Left ventricle myocardium inferior (tissue), 1 donor: ENCODE data around the gene PCDHB11. TPM values are rescaled to one million over a fixed set of nuclear protein-coding genes. Genes with fewer than 3 reads are reported as not detected.

Experiments
- DNase-seq: peaks from one replicate; pipeline ENCODE4 v3.0.0-alpha.2; 2020
- H3K27ac ChIP-seq: fragments of 200-600 bp; replicated peaks from 2 replicates; pipeline ENCODE4 v1.8.0; 2021
- H3K27me3 ChIP-seq: fragments of 200-600 bp; 2 replicates; pipeline ENCODE4 v1.8.0; 2021; ENCODE audit warnings: low read depth
- H3K36me3 ChIP-seq: fragments of 200-600 bp; 2 replicates; pipeline ENCODE4 v1.8.0; 2021
- H3K4me1 ChIP-seq: fragments of 200-600 bp; 2 replicates; pipeline ENCODE4 v1.8.0; 2021
- H3K4me3 ChIP-seq: fragments of 200-600 bp; 2 replicates; pipeline ENCODE4 v1.8.0; 2021; ENCODE audit warnings: mild to moderate bottlenecking, moderate library complexity
- H3K9me3 ChIP-seq: fragments of 200-600 bp; replicated peaks from 2 replicates; pipeline ENCODE4 v1.8.0; 2021
- intact Hi-C: fragments of 100-400 bp; cut with micrococcal nuclease; formaldehyde crosslinking; loops from one replicate; pipeline ENCODE4 v1.11.0; 2022
- total RNA-seq: library from RNA; stranded (reverse); fragmentation: NEBNext Ultra II Directional; extraction: Animal tissue kit (Norgen Biotek cat#: 25700); gene quantifications from one replicate; pipeline ENCODE4 v1.2.1, GENCODE V29; 2021
- TF ChIP-seq, protein P1 (sequence below): fragments of 200-600 bp; IDR thresholded peaks from 2 replicates; pipeline ENCODE4 v1.8.0; 2021; ENCODE audit warnings: antibody characterized with exemption, mild to moderate bottlenecking, borderline replicate concordance
- donor health status: DM: no; HTN: yes; CAD: no; lungs with severe emphysema.

Gene PCDHB11
- total RNA-seq, 1 donor from 2014 or later = 0.77 TPM

DNA sequence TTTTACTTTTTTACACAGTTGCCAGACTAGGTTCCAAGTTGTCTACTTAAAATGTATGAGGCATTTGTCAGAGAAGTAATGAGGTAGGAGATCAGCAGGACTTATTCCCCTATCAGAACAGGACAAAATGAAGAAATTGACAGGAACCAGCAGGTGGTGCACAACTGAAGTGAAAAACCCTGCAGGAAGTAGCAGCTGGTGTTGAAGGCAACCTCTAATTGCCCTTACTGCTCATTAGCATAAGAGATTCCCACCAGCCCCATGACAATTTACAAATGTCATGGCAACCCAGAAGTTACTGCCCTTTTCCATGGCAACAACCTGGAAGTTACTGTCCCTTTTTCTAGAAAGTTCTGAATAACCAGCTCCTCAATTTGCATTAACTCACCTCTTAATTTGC lies 51.1 kb downstream of the PCDHB11 start:
- Histone ChIP-seq H3K27ac (no peak overlapping the region), H3K9me3 (peaks cover 100% of the 10 kb centered on the region), H3K4me1 (no peaks in the 10 kb centered on the region), H3K27me3 (no peaks in the 10 kb centered on the region), H3K36me3 (peaks cover 55% of the 10 kb centered on the region), H3K4me3 (no peak overlapping the region)
- TF ChIP-seq, protein P1, sequence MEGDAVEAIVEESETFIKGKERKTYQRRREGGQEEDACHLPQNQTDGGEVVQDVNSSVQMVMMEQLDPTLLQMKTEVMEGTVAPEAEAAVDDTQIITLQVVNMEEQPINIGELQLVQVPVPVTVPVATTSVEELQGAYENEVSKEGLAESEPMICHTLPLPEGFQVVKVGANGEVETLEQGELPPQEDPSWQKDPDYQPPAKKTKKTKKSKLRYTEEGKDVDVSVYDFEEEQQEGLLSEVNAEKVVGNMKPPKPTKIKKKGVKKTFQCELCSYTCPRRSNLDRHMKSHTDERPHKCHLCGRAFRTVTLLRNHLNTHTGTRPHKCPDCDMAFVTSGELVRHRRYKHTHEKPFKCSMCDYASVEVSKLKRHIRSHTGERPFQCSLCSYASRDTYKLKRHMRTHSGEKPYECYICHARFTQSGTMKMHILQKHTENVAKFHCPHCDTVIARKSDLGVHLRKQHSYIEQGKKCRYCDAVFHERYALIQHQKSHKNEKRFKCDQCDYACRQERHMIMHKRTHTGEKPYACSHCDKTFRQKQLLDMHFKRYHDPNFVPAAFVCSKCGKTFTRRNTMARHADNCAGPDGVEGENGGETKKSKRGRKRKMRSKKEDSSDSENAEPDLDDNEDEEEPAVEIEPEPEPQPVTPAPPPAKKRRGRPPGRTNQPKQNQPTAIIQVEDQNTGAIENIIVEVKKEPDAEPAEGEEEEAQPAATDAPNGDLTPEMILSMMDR = no peak
- DNase-seq = no peak
- intact Hi-C loops = no loop called here

Other genes starting within 250 kb of the PCDHB11 start
- 0.36 TPM for gene PCDHAC2, start 233.2 kb upstream of the PCDHB11 start, total RNA-seq
- gene PCDHB1, start 148.3 kb upstream of the PCDHB11 start, total RNA-seq = not detected
- gene PCDHB2, start 105.0 kb upstream of the PCDHB11 start, total RNA-seq = 1.1 TPM
- gene PCDHB3, start 99.2 kb upstream of the PCDHB11 start, total RNA-seq = 0.77 TPM
- 0.80 TPM for gene PCDHB4, start 77.8 kb upstream of the PCDHB11 start, total RNA-seq
- gene PCDHB5, start 64.4 kb upstream of the PCDHB11 start, total RNA-seq = 2.3 TPM
- 0.14 TPM for gene PCDHB6, start 49.6 kb upstream of the PCDHB11 start, total RNA-seq
- 0.55 TPM for gene PCDHB7, start 27.0 kb upstream of the PCDHB11 start, total RNA-seq
- 2.1 TPM for gene PCDHB8, start 21.8 kb upstream of the PCDHB11 start, total RNA-seq
- gene PCDHB16, start 17.2 kb upstream of the PCDHB11 start, total RNA-seq = 1.4 TPM
- gene PCDHB9, start 12.5 kb upstream of the PCDHB11 start, total RNA-seq = 1.2 TPM
- gene PCDHB10, start 7.3 kb upstream of the PCDHB11 start, total RNA-seq = 0.63 TPM
- gene PCDHB12, start 9.1 kb downstream of the PCDHB11 start, total RNA-seq = 0.69 TPM
- 2.5 TPM for gene PCDHB13, start 14.3 kb downstream of the PCDHB11 start, total RNA-seq
- 1.9 TPM for gene PCDHB14, start 23.7 kb downstream of the PCDHB11 start, total RNA-seq
- 2.8 TPM for gene PCDHB15, start 45.8 kb downstream of the PCDHB11 start, total RNA-seq
- gene SLC25A2, start 104.4 kb downstream of the PCDHB11 start, total RNA-seq = not detected
- 108 TPM for gene TAF7, start 121.2 kb downstream of the PCDHB11 start, total RNA-seq
- gene PCDHGA1, start 130.9 kb downstream of the PCDHB11 start, total RNA-seq = 3.1 TPM
- gene PCDHGA2, start 139.1 kb downstream of the PCDHB11 start, total RNA-seq = 7.8 TPM
- gene PCDHGA3, start 144.2 kb downstream of the PCDHB11 start, total RNA-seq = 12.2 TPM
- 5.7 TPM for gene PCDHGB1, start 150.5 kb downstream of the PCDHB11 start, total RNA-seq
- gene PCDHGA4, start 155.4 kb downstream of the PCDHB11 start, total RNA-seq = 7.3 TPM
- 8.8 TPM for gene PCDHGB2, start 160.4 kb downstream of the PCDHB11 start, total RNA-seq
- 4.9 TPM for gene PCDHGA5, start 164.5 kb downstream of the PCDHB11 start, total RNA-seq
- gene PCDHGB3, start 170.6 kb downstream of the PCDHB11 start, total RNA-seq = 6.3 TPM
- gene PCDHGA6, start 174.3 kb downstream of the PCDHB11 start, total RNA-seq = 5.6 TPM
- 5.8 TPM for gene PCDHGA7, start 183.1 kb downstream of the PCDHB11 start, total RNA-seq
- gene PCDHGB4, start 188.1 kb downstream of the PCDHB11 start, total RNA-seq = 4.2 TPM
- 8.5 TPM for gene PCDHGA8, start 193.0 kb downstream of the PCDHB11 start, total RNA-seq
- 6.0 TPM for gene PCDHGB5, start 198.3 kb downstream of the PCDHB11 start, total RNA-seq
- 3.9 TPM for gene PCDHGA9, start 203.2 kb downstream of the PCDHB11 start, total RNA-seq
- gene PCDHGB6, start 208.4 kb downstream of the PCDHB11 start, total RNA-seq = 5.0 TPM
- 5.0 TPM for gene PCDHGA10, start 213.4 kb downstream of the PCDHB11 start, total RNA-seq
- gene PCDHGB7, start 218.1 kb downstream of the PCDHB11 start, total RNA-seq = 7.9 TPM
- gene PCDHGA11, start 221.4 kb downstream of the PCDHB11 start, total RNA-seq = 3.8 TPM
- gene PCDHGA12, start 230.9 kb downstream of the PCDHB11 start, total RNA-seq = 4.8 TPM